PC-3 (cell line): ENCODE measurements around the gene ADAMTSL1.

Source experiments
- EZH2 ChIP-seq: fragments of 300-600 bp; sonication (generic); IDR thresholded peaks from one replicate; pipeline ENCODE4 v1.6.1; 2017; ENCODE audit warnings: antibody characterized with exemption, mild to moderate bottlenecking, low read length; ENCODE audit not compliant: unreplicated experiment
- TF ChIP-seq, protein P1 (sequence below): fragments of 300-600 bp; sonication (generic); conservative IDR thresholded peaks from 2 replicates; pipeline ENCODE4 v1.5.1; 2017; ENCODE audit warnings: antibody characterized with exemption, low read depth, mild to moderate bottlenecking, low read length

DNA sequence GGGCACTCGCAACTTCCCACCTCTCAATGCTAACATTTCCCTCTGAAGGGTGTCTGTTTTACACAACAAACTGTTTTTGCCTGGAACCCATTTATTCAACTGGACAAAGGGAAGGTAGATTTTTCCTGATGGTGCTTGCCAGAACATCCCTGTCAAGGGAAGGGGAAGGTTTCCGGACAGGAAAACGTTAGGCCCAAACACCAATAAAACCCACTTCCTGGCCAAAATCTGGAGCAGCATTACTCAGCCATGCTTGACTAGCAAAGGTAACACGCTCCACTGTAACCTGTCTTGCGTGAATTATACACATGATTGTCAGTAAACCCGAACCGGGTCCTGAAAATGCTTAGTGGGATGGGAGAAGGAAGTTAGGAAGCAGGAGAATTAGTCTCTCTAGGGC is 468.8 kb downstream of the ADAMTSL1 start:
- TF ChIP-seq, protein P1, sequence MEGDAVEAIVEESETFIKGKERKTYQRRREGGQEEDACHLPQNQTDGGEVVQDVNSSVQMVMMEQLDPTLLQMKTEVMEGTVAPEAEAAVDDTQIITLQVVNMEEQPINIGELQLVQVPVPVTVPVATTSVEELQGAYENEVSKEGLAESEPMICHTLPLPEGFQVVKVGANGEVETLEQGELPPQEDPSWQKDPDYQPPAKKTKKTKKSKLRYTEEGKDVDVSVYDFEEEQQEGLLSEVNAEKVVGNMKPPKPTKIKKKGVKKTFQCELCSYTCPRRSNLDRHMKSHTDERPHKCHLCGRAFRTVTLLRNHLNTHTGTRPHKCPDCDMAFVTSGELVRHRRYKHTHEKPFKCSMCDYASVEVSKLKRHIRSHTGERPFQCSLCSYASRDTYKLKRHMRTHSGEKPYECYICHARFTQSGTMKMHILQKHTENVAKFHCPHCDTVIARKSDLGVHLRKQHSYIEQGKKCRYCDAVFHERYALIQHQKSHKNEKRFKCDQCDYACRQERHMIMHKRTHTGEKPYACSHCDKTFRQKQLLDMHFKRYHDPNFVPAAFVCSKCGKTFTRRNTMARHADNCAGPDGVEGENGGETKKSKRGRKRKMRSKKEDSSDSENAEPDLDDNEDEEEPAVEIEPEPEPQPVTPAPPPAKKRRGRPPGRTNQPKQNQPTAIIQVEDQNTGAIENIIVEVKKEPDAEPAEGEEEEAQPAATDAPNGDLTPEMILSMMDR = no peak
- no peak for TF ChIP-seq EZH2
